H4 (cell line): ENCODE data around the gene ANO2. TPM values are rescaled to one million over a fixed set of nuclear protein-coding genes. Genes with fewer than 3 reads are reported as not detected.
A peak's percentile ranks its signal among the peaks of the same experiment; 100 is the strongest.
"Not testable (repeated sequence)": the region's sequence is repeated elsewhere in the genome, so short reads cannot be mapped to it uniquely, and the experiment has no call there.

Source experiments
- DNase-seq: peaks from one replicate; pipeline ENCODE4 v3.0.0-alpha.2; 2015; ENCODE audit warnings: low spot score
- total RNA-seq: library from RNA; depleted of rRNA; stranded (reverse); fragments of >200 nt; shearing (Covaris generic); gene quantifications from 2 replicates; pipeline ENCODE4 v1.2.3, GENCODE V29; 2014

ANO2 gene
- total RNA-seq, 1 experiment from 2014 or later: 0.89 TPM

DNA sequence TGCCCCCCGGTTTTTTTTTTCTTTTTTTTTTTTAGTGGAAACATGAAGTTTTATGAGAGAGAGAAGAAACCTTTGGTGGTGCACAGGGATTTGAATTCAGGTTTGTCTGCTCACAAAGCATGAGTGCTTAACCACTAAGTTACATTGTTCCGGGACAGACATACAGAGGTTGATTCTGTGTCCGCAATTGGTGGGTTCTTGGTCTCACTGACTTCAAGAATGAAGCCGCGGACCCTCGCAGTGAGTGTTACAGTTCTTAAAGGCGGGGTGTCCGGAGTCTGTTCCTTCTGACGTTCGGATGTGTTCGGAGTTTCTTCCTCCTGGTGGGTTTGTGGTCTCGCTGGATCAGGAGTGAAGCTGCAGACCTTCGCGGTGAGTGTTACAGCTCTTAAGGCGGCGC is 57.2 kb downstream of the ANO2 start:
- DNase-seq: not testable (repeated sequence)

GRCh38 chr12:5884866-5885265 is 60.2 kb downstream of the ANO2 start:
- DNase-seq: no peak

GRCh38 chr12:5884285-5884684 is 60.8 kb downstream of the ANO2 start:
- no peak for DNase-seq

DNA sequence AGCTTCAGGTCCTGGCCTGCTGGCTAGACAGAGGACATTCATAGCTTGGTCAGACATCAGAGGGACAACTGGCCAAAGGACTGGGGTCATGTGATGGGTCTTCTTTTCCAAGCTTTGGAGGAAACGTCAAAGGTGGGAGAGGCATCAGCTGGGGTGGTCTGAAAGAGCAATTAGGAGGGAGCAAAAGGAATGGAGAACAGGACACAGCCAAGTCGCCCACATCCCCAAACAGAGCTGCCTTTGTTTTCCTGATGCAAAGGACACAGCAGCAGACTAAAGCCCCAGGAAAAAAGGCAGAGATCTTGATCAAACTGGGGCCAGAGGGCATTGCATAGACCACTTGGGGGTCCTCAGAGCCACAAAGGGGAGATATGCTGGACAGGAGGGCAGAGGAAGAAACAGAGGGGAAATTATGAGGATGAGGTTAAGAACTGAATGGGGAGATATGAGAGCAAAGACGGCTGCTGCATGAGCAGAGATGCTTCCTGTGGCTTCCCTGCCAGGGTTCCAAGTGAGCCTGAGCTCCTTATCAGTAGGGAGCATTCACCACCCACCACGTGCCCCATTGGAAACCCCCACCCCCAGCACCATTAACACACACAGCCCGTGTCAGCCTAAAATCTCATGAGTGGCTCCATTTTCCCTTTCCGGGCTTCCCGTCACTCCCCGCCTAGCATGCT is 62.4 kb downstream of the ANO2 start:
- no peak for DNase-seq

GRCh38 chr12:5881666-5882065 is 63.4 kb downstream of the ANO2 start:
- DNase-seq: no peak

DNA sequence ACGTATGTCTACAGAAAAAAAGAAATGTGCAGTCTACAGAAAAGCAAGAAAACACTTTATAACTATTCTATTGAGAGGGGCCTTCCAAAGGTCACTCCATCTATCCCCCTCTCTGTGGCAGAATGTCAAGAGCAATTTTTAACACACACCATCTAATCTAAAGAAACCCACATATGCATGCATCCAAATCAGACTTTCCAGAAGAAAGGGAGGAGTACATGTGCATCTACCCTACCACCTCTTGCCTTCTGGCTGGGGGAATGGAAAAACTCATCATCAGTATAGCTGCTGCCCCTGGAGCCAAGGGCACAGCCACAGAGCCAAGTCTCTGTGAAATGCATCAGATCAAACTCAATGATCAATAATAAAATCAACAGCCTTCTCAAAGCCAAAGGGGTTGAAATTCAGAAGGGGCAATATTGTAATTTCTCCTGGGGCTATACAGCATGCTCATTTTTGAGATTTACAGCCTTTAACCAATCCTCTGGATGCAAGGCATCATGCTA is 63.9 kb downstream of the ANO2 start:
- DNase-seq: no peak

- DNase-seq: no peak
Observed at GRCh38 chr12:5875851-5876250, 69.2 kb downstream of the ANO2 start.

GRCh38 chr12:5874514-5874913 is 70.5 kb downstream of the ANO2 start:
- no peak for DNase-seq

DNA sequence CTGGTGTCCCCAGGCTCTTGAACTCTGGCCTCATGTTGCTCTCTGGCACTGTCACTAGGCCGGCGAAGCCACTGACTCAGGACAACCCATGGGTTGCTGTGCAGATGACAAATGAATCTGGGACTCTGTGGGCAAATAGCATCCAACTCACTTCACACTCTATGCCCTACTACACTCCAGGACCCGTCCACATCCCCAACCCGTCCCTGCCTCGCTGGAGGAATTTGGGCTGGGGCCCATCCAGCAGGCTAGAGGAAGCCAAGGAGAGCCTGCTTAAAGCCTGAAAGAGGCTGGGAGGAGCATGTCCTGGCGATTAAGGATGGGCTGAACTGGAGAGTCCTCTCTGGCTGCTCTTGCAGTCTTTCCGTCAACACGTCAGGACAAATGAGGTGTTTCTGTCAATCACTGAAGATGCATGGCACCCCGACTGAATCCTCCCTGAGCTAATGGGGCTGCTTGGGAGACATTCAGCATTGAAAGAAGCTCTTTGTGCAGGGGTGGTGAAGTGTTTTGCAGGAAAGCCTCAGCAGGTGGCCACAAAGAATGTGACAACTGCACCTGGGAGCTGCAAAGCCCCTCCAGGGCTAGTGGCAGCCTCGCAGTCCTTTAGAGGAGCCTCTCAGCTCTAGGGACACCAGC is 71.7 kb downstream of the ANO2 start:
- no peak for DNase-seq

- peak; percentile 37 for DNase-seq
Observed at GRCh38 chr12:5872745-5873144, 72.3 kb downstream of the ANO2 start.

DNA sequence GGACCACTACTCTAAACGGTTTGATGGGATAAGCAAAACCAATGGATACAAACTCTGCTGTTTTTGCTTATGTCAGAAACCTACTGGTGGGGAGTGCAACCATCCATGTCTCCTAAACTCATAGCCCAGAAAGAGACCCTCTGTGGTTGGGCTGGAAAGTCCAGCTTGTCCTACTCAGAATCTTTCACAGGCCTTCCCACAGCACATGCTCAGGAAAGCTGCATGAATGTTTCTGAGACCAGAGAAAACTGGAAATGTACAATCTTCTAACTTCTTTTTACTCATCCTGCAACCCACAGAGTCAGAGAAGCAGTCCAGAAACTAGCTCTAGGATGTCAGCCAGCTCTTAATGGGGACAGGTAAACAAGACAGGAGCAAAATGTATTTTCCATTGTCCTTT is 73.3 kb downstream of the ANO2 start:
- DNase-seq: no peak

DNA sequence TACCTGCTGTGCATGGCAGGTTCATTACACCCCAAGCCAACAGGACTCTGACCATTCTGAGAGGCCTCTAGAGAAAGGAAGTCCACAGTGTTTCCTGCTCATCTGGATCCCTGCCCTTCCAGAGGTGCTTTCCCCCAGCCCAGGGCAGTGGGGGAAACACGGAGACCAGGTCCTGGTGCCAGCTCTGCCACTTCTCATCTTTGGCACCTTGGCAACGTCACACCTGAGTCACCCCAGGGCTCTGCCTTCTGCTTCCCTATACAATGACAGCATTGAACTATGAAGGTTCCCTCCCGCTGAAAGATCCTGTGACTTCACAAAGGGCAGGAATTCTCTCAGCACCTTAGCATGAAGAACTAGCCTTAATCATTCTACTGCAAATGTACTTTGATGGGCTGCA is 74.9 kb downstream of the ANO2 start:
- DNase-seq: no peak

DNA sequence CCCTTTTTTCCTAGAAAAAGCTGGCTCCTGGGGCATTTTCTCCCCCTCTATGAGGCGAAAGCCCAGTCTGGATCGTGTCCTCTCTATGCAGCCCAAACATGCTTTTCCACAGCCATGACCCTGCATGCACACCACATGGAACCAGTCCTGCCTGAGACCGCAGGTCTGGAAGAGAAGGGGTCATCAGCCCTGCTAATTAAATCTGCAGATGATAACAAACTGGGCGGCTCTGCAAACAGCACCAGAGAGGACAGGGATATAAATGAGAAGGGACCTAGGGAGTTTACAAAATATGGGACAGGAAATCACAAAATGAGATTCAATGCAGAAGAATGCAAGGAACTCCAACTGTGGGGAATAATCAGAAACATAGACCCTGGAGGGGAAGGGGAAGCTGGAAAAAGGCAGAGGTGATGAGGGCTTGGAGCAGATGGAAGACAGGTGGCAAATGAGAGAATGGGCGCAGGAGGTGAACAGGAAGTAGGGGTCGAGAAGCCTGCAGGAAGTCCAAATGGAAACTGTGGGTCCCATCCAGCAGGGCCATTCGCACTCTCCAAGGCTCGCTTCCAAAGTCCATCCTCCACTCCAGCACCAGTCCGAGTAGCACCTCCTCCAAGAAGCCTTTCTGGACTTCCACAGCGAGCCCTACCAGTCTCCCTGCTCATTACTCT is 76.3 kb downstream of the ANO2 start:
- no peak for DNase-seq

DNA sequence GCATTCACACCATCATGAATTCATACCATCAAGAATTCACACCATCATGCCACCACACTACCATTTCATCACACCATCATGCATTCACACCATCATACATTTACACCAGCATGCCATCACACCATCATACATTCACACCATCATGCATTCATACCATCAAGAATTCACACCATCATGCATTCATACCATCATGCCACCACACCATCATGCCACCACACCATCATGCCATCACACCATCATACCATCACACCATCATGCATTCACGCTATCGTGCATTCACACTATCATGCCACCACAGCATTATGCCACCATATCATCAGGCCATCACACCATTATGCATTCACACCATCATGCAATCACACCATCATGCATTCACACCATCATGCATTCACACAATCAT is 79.7 kb downstream of the ANO2 start:
- no peak for DNase-seq

GRCh38 chr12:5864972-5865371 is 80.1 kb downstream of the ANO2 start:
- no peak for DNase-seq

- DNase-seq: no peak
Observed at GRCh38 chr12:5864301-5864700, 80.8 kb downstream of the ANO2 start.

GRCh38 chr12:5861416-5861815 is 83.6 kb downstream of the ANO2 start:
- no peak for DNase-seq

GRCh38 chr12:5856692-5857091 is 88.4 kb downstream of the ANO2 start:
- DNase-seq: no peak

- no peak for DNase-seq
Observed at GRCh38 chr12:5846950-5847349, 98.1 kb downstream of the ANO2 start.

GRCh38 chr12:5840944-5841343 is 104.1 kb downstream of the ANO2 start:
- DNase-seq: no peak

- DNase-seq: no peak
Observed at GRCh38 chr12:5830111-5830510, 114.9 kb downstream of the ANO2 start.

DNA sequence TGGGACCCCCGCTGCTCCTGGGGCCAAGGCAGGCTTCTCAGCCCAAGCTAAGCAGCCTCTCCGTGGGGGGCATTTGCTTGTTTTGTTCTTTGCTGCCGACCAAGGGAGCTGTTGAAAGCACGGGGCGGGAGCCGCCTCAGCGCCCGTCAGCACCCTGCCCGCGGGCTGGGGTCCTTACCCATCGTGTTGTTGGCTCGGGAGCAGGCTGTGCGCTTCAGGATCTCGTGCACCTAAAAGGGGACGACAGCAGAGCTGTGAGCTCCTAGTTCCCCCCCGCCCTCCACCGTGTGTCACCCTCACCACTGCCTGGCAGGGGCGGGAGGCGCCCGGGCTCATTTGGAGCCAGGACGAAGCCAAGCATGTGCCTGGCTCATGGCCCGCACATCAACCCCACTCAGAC is 117.5 kb downstream of the ANO2 start:
- no peak for DNase-seq

GRCh38 chr12:5825761-5826160 is 119.3 kb downstream of the ANO2 start:
- not testable (repeated sequence) for DNase-seq
